Measurements from ENCODE around the gene EDAR.

- TF ChIP-seq TAF1 (IDR thresholded peaks at IDR 0.05; ENCODE audit: borderline replicate concordance, insufficient read depth, low read length), result no peak
- no peak for TF ChIP-seq REST (IDR thresholded peaks at IDR 0.05; ENCODE audit: insufficient read depth in 1 of 2, low read depth in 2 of 2, low read length in 2 of 2)
- TF ChIP-seq SIN3A (IDR thresholded peaks at IDR 0.05; ENCODE audit: borderline replicate concordance, insufficient read depth, low read length), result no peak
- no peak for TF ChIP-seq POLR2AphosphoS5 (IDR thresholded peaks at IDR 0.05; ENCODE audit: low read depth, low read length)
- no peak for TF ChIP-seq FOXP2 (optimal IDR thresholded peaks at IDR 0.05; ENCODE audit: borderline replicate concordance, extremely low read depth, extremely low read length, insufficient read depth)
Measured at GRCh38 chr2:108918941-108919341, 70.1 kb downstream of the EDAR start.
